AML-193 (cell line): ENCODE measurements around the gene TPCN1.

Experiments used
- DNase-seq, 2 experiments: peaks; one replicate each; lab custom pipeline; 2025; lab: John Stamatoyannopoulos, UW

Gene TPCN1

DNA sequence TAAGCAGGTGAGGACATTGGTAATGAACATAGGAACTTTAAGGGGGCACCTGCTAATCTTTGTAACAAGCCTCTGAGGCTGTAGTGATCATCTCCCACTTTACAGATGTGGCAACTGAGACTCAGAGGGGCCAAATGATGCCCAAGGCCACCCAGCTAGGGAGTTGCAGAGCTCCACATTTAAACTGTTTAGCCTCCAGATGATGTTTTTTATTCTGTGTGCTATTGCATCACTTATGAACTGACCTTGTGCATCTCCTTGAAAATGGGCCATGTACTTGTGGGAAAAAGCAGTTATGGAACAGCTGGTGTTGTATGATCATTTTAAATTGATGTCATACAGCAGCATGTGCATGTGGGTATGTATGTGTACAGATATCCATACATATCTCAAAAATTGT, 41.4 kb downstream of the TPCN1 start:
- no peak for DNase-seq

- no peak for DNase-seq
These were observed 42.2 kb downstream of the TPCN1 start for GRCh38 chr12:113263431-113263963.

GRCh38 chr12:113266106-113266895, 45.0 kb downstream of the TPCN1 start:
- DNase-seq: no peak

DNA sequence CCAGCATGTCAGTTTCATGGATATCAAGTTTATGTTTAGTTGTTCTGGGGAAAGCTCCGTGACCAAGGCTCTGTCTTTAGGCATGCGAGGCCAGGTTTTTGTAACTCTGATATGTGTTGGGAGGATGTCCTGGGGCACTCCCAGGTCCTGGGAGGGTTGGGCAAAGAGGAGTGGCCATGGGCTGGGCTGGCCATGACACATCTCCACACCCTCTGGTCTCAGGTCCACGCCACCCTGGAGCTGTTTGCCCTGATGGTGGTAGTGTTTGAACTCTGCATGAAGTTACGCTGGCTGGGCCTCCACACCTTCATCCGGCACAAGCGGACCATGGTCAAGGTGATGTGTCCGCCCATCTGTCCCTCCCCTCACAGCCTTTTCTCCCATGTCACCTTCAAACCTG, 46.4 kb downstream of the TPCN1 start:
- no peak for DNase-seq

GRCh38 chr12:113268136-113268535, 46.9 kb downstream of the TPCN1 start:
- no peak for DNase-seq

GRCh38 chr12:113268621-113269020, 47.4 kb downstream of the TPCN1 start:
- DNase-seq: no peak

DNA sequence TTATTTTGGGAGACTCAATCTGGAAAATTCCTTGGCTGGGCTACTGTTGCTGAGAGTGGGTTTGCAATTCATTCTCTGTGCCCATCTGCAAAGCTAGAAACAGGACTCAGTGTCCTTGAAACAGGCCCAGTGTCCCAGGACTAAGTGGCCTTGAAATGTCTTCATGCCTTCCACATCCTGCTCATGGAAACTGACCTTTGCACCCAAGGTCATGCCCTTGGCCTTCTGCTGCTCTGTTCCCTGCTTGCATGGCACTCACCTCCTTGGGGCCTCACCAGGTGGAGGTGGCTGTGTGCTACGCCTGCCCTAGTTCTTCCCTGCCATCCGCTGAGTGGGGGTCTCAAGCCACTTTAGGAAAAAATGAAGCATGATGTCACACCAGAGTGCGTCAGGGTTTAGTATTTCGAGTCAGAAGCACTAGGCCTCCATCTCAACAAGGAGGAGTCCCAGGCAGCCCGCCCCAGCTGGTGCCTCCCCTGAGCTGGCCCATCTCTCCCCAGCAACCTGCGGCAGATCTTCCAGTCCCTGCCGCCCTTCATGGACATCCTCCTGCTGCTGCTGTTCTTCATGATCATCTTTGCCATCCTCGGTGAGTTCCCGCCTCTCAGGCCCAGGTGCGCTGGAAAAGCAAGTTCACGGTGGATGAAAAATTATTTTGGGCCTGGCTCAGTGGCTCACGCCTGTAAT, 48.1 kb downstream of the TPCN1 start:
- no peak for DNase-seq

DNA sequence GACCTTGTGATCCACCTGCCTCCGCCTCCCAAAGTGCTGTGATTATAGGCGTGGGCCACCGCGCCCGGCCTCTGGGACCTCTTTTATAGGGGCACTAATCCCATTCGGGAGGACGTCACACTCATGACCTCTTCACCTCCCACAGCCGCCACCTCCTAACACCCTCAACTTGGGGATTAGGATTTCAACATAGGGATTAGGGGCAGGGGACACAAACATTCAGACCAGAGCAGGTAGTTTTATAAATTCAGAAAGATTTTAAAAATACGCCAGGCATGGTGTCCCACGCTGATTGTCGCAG, 49.4 kb downstream of the TPCN1 start:
- no peak for DNase-seq

- no peak for DNase-seq
These were observed 50.2 kb downstream of the TPCN1 start for GRCh38 chr12:113271466-113271852.

GRCh38 chr12:113271853-113272561, 50.7 kb downstream of the TPCN1 start:
- DNase-seq: no peak

GRCh38 chr12:113273053-113273725, 51.9 kb downstream of the TPCN1 start:
- DNase-seq: no peak

GRCh38 chr12:113274848-113275247, 53.6 kb downstream of the TPCN1 start:
- no peak for DNase-seq

- peak; percentile 31 to 49 for DNase-seq
These were observed 55.0 kb downstream of the TPCN1 start for GRCh38 chr12:113276306-113276705.

DNA sequence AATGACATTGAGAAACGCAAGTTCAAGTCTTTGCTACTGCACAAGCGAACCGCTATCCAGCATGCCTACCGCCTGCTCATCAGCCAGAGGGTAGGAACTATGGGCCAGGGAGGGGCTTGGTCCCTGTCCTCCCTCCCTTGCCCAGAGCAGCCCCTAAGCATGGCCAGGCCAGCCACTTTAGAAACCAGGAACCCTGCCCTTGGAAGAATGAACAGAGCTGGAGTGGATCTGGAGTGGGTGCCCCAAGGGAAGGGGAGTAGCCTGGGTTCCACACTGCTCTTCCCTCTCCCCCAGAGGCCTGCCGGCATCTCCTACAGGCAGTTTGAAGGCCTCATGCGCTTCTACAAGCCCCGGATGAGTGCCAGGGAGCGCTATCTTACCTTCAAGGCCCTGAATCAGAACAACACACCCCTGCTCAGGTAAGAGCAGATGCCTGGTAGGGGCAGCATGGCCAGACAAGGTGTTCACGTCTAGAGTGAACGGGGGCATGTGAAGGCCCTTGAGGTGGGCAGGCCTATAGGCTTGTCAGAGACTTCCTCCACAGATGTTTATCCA, 55.8 kb downstream of the TPCN1 start:
- DNase-seq: no peak

DNA sequence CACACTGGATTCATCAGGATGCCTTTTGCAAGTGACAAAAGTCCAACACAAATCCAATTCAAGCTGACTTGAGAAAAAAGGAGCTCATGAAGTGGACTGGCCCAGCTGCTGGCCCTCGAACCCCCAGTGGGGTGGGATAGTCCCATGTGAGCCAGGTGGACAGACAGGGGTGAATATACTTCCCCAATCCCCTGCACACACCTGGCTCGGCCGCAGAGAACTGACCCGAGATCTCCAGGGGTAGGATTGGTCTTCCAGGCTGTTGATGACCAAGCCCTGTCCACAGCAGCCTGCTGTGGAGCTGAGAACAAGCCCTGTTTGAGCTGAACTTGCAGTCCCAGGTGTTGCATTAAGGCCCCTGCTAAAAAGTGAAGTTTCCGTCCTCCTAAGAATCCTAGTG, 56.2 kb downstream of the TPCN1 start:
- no peak for DNase-seq

- DNase-seq: no peak
These were observed 56.9 kb downstream of the TPCN1 start for GRCh38 chr12:113278141-113278540.

- DNase-seq: no peak
These were observed 57.4 kb downstream of the TPCN1 start for GRCh38 chr12:113278633-113279032.

DNA sequence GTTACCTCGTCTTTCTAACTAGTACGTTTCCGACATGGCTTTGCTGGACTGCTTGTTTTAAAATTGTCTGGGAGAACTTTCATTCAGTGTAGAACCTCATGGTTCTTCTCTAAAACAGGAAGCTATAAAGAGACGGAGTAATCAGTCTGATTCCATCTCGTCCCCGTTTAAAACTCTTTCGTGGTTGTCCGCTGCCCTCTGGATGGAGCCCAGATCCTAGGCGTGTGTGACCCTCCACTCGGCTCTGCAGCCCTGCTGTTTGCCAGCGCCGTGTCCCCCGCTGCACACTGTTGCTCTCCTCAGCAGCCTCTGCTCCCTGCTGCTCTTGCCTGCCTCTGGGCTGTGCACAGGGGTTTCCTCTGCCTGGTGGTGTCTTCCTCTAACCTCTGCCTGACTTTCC, 63.5 kb downstream of the TPCN1 start:
- DNase-seq: no peak

- no peak for DNase-seq
These were observed 64.7 kb downstream of the TPCN1 start for GRCh38 chr12:113285679-113286610.

DNA sequence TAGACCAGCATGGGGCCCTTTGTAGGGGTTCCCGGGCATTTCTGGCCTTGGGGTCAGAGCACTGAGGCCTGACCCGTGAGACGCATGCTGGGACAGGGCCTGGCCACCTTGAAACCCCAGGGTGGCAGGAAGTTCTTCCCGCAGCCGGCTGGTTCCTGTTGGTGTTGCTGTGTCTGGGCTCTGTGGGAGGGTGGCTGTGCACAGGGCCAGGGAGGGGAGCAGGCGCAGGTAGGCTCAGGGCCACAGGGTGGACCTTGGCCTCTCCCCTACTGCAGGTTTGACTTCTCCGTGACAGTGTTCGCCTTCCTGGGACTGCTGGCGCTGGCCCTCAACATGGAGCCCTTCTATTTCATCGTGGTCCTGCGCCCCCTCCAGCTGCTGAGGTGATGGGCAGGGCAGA, 65.4 kb downstream of the TPCN1 start:
- no peak for DNase-seq
